Measurements from ENCODE around the gene NCEH1.

DNA sequence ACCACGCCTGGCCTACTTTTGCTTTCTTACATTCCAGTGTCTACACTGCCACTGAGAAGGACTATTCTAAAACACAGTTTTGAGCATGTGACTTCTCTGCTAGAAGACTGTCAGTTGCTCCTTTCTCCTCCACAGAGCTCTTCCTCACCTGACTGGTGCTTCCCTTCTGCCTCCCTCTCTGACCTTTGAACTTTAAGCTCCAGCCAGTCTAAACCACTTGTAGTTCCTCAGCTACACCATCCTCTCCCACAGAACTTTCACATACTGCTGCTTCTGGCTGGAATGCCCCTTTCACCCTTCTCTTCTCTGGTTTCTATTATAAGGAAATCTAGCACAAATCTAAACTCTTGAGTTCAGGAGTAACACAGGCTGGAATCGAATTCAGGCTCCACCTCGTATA is 9.1 kb downstream of the NCEH1 start:
- TF ChIP-seq, protein P1, sequence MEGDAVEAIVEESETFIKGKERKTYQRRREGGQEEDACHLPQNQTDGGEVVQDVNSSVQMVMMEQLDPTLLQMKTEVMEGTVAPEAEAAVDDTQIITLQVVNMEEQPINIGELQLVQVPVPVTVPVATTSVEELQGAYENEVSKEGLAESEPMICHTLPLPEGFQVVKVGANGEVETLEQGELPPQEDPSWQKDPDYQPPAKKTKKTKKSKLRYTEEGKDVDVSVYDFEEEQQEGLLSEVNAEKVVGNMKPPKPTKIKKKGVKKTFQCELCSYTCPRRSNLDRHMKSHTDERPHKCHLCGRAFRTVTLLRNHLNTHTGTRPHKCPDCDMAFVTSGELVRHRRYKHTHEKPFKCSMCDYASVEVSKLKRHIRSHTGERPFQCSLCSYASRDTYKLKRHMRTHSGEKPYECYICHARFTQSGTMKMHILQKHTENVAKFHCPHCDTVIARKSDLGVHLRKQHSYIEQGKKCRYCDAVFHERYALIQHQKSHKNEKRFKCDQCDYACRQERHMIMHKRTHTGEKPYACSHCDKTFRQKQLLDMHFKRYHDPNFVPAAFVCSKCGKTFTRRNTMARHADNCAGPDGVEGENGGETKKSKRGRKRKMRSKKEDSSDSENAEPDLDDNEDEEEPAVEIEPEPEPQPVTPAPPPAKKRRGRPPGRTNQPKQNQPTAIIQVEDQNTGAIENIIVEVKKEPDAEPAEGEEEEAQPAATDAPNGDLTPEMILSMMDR (IDR thresholded peaks at IDR 0.05), result no peak
- TF ChIP-seq POLR2A (IDR thresholded peaks at IDR 0.05) (no peak), EP300 (IDR thresholded peaks at IDR 0.05) (no peak)
